Hepatocyte (in vitro differentiated cells): ENCODE measurements around the gene KIAA0040.

Source experiments
- EZH2 ChIP-seq: fragments of 200-600 bp; sonication (generic); IDR thresholded peaks from 2 replicates; pipeline ENCODE4 v1.6.1; 2016; ENCODE audit warnings: antibody characterized with exemption, mild to moderate bottlenecking, borderline replicate concordance
- TF ChIP-seq, protein P1 (sequence below): fragments of 200-600 bp; sonication (generic); IDR thresholded peaks from 2 replicates; pipeline ENCODE4 v1.5.1; 2016; ENCODE audit warnings: antibody characterized with exemption, mild to moderate bottlenecking; ENCODE audit not compliant: poor library complexity

DNA sequence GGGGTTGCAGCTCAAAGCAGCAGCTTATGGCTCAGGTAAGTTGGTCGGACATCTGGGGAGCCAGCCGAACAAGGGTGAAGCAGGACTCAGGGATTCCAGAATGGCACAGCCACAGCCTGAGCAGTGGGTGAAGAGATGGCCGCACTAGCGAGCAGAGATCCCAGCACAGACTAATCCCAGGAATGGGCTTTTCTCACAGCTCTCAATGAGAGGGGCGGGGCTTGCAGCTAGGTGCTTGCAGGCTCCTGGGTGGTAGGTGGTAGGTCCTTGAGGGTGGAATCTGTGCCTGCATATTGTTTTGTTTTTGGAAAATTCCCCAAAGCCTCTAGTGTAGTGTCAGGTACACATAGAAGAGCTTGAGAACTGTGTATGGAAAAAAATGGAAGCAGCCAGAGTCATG, 9.0 kb downstream of the KIAA0040 start:
- TF ChIP-seq, protein P1, sequence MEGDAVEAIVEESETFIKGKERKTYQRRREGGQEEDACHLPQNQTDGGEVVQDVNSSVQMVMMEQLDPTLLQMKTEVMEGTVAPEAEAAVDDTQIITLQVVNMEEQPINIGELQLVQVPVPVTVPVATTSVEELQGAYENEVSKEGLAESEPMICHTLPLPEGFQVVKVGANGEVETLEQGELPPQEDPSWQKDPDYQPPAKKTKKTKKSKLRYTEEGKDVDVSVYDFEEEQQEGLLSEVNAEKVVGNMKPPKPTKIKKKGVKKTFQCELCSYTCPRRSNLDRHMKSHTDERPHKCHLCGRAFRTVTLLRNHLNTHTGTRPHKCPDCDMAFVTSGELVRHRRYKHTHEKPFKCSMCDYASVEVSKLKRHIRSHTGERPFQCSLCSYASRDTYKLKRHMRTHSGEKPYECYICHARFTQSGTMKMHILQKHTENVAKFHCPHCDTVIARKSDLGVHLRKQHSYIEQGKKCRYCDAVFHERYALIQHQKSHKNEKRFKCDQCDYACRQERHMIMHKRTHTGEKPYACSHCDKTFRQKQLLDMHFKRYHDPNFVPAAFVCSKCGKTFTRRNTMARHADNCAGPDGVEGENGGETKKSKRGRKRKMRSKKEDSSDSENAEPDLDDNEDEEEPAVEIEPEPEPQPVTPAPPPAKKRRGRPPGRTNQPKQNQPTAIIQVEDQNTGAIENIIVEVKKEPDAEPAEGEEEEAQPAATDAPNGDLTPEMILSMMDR = no peak
- no peak for TF ChIP-seq EZH2
